ENCODE results near the gene LTF.
"Not testable (repeated sequence)": the region's sequence is repeated elsewhere in the genome, so short reads cannot be mapped to it uniquely, and the experiment has no call there.

LTF gene

GRCh38 chr3:46464326-46465195, at the start of gene LTF:
TSS of gene LTF (minus strand) at chr3:46464905. CDS start at chr3:46464867, 38 bp downstream.
- no peak for DNase-seq

GRCh38 chr3:46512191-46512749, 47.6 kb upstream of the LTF start:
- DNase-seq: no peak

GRCh38 chr3:46509661-46510187, 45.0 kb upstream of the LTF start:
- no peak for DNase-seq

- no peak for DNase-seq
These were observed 44.3 kb upstream of the LTF start for GRCh38 chr3:46508850-46509591.

- no peak for DNase-seq
These were observed 41.8 kb upstream of the LTF start for GRCh38 chr3:46506526-46506925.

GRCh38 chr3:46505953-46506352, 41.2 kb upstream of the LTF start:
- DNase-seq: no peak

GRCh38 chr3:46504789-46505188, 40.1 kb upstream of the LTF start:
- peak; percentile 46 to 48 for DNase-seq

- DNase-seq: no peak
These were observed 38.6 kb upstream of the LTF start for GRCh38 chr3:46503200-46503874.

- no peak for DNase-seq
These were observed 37.0 kb upstream of the LTF start for GRCh38 chr3:46501702-46502101.

GRCh38 chr3:46500656-46501635, 36.2 kb upstream of the LTF start:
- no peak for DNase-seq

- DNase-seq: no peak
These were observed 34.3 kb upstream of the LTF start for GRCh38 chr3:46498916-46499519.

GRCh38 chr3:46497556-46498265, 33.0 kb upstream of the LTF start, which contains the start of gene RTP3:
TSS of gene RTP3 (plus strand) at chr3:46497976. CDS start at chr3:46498063, 87 bp downstream.
- DNase-seq: no peak

GRCh38 chr3:46496746-46497555, 32.2 kb upstream of the LTF start:
- peak; percentile 59 to 60 for DNase-seq

- no peak for DNase-seq
These were observed 31.3 kb upstream of the LTF start for GRCh38 chr3:46495901-46496456.

GRCh38 chr3:46494491-46494890, 29.8 kb upstream of the LTF start:
- not testable (repeated sequence) for DNase-seq

- no peak for DNase-seq
These were observed 28.3 kb upstream of the LTF start for GRCh38 chr3:46492890-46493547.

- no peak for DNase-seq
These were observed 26.7 kb upstream of the LTF start for GRCh38 chr3:46491089-46492070.

Data from activated T-cell treated with anti-CD3 and anti-CD28 coated beads, Interleukin-2, amount 50 U/mL, for 48 hours (primary cell).